Loucy (cell line): ENCODE data around the gene CCNH.

Experiments
- EZH2phosphoT487 ChIP-seq: fragments of 200-600 bp; IDR thresholded peaks from 2 replicates; pipeline ENCODE4 v1.6.1; 2018; ENCODE audit warnings: antibody characterized with exemption, mild to moderate bottlenecking, moderate library complexity, borderline replicate concordance
- TF ChIP-seq, protein P1 (sequence below): fragments of 200-600 bp; sonication (generic); conservative IDR thresholded peaks from 2 replicates; pipeline ENCODE4 v1.5.1; 2014; ENCODE audit warnings: mild to moderate bottlenecking, antibody characterized with exemption, low read length

DNA sequence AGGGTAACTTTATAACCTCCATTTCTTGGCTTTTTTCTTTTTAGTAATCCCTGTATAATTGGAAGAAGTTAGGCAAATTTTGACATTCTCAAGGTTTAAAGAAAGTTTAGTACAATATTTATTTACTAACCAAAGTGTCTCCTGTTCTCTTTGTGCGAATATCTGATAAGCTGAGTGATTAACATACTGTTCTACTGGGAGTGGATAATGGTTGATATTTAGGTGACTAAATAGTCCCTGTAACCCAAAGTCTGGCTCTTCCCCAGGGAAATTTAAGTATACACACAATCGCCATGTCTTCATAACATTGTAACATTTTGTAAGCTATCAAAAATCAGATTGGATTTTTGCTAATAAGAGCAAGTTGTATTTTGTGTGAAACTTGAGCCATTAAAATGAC is 40.0 kb downstream of the CCNH start:
- TF ChIP-seq, protein P1, sequence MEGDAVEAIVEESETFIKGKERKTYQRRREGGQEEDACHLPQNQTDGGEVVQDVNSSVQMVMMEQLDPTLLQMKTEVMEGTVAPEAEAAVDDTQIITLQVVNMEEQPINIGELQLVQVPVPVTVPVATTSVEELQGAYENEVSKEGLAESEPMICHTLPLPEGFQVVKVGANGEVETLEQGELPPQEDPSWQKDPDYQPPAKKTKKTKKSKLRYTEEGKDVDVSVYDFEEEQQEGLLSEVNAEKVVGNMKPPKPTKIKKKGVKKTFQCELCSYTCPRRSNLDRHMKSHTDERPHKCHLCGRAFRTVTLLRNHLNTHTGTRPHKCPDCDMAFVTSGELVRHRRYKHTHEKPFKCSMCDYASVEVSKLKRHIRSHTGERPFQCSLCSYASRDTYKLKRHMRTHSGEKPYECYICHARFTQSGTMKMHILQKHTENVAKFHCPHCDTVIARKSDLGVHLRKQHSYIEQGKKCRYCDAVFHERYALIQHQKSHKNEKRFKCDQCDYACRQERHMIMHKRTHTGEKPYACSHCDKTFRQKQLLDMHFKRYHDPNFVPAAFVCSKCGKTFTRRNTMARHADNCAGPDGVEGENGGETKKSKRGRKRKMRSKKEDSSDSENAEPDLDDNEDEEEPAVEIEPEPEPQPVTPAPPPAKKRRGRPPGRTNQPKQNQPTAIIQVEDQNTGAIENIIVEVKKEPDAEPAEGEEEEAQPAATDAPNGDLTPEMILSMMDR = no peak
- no peak for TF ChIP-seq EZH2phosphoT487
